ENCODE results near the gene MOB3B. TPM values are rescaled to one million over a fixed set of nuclear protein-coding genes. Genes with fewer than 3 reads are reported as not detected.

MOB3B gene
- total RNA-seq, 2 donors from 2014 or later = 3.1 to 17.8 TPM

DNA sequence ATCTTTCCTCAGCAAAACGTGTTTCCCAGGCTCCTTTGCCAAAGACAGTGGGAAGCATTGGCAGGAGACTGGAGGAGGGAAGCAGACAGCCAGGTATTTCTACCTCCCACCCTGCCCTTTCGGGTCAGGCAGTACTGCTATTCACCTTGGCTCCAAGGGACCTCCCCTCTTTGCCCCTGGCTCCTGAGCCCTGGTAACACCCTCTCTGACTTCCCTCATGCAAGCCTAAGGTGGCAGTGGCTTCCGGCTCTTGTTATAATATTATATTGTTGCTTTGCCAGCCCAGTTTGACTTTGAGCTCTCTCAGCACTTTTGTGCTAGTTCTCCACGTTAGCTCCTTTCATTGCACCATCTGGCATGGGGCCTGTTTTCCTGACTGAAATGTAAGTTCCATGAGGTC lies 87.2 kb downstream of the MOB3B start:
- DNase-seq (ENCODE audit: low spot score) = no peak
- Histone ChIP-seq H3K9me3 (no peaks in the 10 kb centered on the region), H3K4me3 (no peak overlapping the region), H3K4me1 (replicated peaks) (no peaks in the 10 kb centered on the region), H3K27ac (no peak overlapping the region), H3K27me3 (replicated peaks; ENCODE audit: insufficient read depth) (no peaks in the 10 kb centered on the region), H3K36me3 (no peaks in the 10 kb centered on the region)
- intact Hi-C loops (cut with DNase I) = no loop called here
- 77% methylated on average over 4 of the region's 4 CpGs for WGBS
- TF ChIP-seq POLR2AphosphoS5 (IDR thresholded peaks at IDR 0.05) (no peak), POLR2A (IDR thresholded peaks at IDR 0.05) (no peak)

DNA sequence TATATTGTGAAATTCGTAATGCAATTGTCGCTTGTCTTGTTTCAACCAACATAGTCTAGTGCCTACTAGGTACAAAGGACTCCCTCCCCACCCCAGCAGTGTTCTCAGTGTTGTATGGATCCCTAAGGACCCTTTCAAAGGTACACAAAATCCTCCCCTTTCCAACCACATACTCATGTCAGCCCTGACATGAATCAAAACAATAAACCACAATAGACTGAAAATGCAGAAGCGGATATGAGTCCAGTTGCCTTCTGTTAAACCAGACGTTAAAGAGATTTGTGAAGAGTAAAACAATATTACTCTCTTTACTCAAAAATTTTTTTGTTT lies 87.9 kb downstream of the MOB3B start:
- no peak for DNase-seq (ENCODE audit: low spot score)
- Histone ChIP-seq H3K36me3 (no peaks in the 10 kb centered on the region), H3K4me1 (replicated peaks) (no peaks in the 10 kb centered on the region), H3K9me3 (no peaks in the 10 kb centered on the region), H3K27ac (no peak overlapping the region), H3K27me3 (replicated peaks; ENCODE audit: insufficient read depth) (no peaks in the 10 kb centered on the region), H3K4me3 (no peak overlapping the region)
- 93% methylated on average over 4 of the region's 4 CpGs for WGBS
- intact Hi-C loops (cut with DNase I) = no loop called here
- TF ChIP-seq POLR2A (IDR thresholded peaks at IDR 0.05) (no peak), POLR2AphosphoS5 (IDR thresholded peaks at IDR 0.05) (no peak)

DNA sequence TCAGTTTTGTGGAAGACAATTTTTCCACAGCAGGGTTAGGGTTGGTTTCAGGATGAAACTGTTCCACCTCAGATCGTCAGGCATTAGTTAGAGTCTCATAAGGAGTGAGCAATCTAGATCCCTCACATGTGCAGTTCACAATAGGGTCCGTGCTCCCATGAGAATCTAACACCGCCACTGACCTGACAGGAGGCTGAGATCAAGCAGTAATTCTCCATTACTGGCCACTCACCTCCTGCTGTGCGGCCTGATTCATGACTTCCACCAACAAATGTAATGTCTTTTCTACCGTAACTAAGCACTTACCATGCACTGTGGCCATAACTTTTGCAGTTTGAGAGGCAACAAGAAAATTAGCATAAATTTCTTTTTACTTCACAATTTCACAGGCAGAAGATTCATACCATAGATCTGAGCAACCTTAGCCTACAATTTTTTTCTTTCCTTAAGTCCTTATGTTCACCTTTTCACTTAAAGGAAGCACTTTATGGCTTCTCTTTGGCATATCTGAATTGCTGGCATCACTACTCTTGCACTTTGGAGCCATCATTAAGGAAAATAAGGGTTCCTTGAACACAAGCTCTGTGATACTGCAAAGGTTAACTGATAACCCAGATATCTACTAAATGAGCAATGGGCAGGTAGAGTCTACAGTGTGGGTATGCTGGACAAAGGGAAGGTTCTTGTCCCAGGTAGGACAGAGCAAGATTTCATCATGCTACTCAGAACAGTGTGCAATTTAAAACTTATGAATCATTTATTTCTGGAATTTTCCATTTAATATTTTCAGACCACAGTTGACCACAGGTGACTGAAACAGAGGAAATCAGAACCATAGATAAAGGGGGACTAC lies 88.5 kb downstream of the MOB3B start:
- H3K27me3 ChIP-seq (replicated peaks; ENCODE audit: insufficient read depth) = no peaks in the 10 kb centered on the region
- intact Hi-C loops (cut with DNase I) = no loop called here
- WGBS = 93% methylated on average over 5 of the region's 5 CpGs
- TF ChIP-seq, protein P1, sequence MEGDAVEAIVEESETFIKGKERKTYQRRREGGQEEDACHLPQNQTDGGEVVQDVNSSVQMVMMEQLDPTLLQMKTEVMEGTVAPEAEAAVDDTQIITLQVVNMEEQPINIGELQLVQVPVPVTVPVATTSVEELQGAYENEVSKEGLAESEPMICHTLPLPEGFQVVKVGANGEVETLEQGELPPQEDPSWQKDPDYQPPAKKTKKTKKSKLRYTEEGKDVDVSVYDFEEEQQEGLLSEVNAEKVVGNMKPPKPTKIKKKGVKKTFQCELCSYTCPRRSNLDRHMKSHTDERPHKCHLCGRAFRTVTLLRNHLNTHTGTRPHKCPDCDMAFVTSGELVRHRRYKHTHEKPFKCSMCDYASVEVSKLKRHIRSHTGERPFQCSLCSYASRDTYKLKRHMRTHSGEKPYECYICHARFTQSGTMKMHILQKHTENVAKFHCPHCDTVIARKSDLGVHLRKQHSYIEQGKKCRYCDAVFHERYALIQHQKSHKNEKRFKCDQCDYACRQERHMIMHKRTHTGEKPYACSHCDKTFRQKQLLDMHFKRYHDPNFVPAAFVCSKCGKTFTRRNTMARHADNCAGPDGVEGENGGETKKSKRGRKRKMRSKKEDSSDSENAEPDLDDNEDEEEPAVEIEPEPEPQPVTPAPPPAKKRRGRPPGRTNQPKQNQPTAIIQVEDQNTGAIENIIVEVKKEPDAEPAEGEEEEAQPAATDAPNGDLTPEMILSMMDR (IDR thresholded peaks at IDR 0.05) = no peak
- TF ChIP-seq POLR2AphosphoS5 (IDR thresholded peaks at IDR 0.05) (no peak), POLR2A (IDR thresholded peaks at IDR 0.05) (no peak)
- DNase-seq (ENCODE audit: low spot score) = no peak
- no peak overlapping the region for H3K27ac ChIP-seq
- no peaks in the 10 kb centered on the region for H3K9me3 ChIP-seq
- no peaks in the 10 kb centered on the region for H3K36me3 ChIP-seq
- no peak overlapping the region for H3K4me3 ChIP-seq
- H3K4me1 ChIP-seq (replicated peaks) = peaks cover 3% of the 10 kb centered on the region

DNA sequence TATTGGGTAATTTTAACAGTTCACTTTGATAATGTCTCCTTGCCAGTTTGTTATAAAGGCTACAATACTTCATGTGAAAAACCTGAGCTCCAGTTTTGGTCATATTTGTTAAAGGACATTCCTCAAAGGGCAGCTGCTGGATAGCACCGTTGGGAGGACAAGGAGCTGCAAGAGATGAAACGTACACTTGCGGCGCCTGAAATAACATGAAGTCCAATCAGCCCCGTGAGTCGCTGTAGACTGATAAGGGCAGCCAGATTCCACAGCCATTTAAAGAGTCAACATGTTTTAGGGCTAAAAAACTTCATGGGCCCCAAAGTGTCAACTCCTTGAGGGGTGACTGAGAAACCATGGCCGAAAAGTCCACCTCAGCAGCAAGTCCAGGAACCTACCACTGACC lies 91.1 kb downstream of the MOB3B start:
- peaks cover 4% of the 10 kb centered on the region for H3K4me1 ChIP-seq (replicated peaks)

GRCh38 chr9:27437652-27438373 lies 91.8 kb downstream of the MOB3B start:
- TF ChIP-seq, protein P1 (IDR thresholded peaks at IDR 0.05) = no peak
- no peak for TF ChIP-seq POLR2A (IDR thresholded peaks at IDR 0.05)
- no peak for TF ChIP-seq POLR2AphosphoS5 (IDR thresholded peaks at IDR 0.05)
- no peak for DNase-seq (ENCODE audit: low spot score)
- no peaks in the 10 kb centered on the region for H3K36me3 ChIP-seq
- WGBS = 76% methylated on average over 6 of the region's 6 CpGs
- H3K9me3 ChIP-seq = no peaks in the 10 kb centered on the region
- no peaks in the 10 kb centered on the region for H3K27me3 ChIP-seq (replicated peaks; ENCODE audit: insufficient read depth)
- no peak overlapping the region for H3K4me3 ChIP-seq
- intact Hi-C loops (cut with DNase I) = no loop called here
- peaks cover 4% of the 10 kb centered on the region for H3K4me1 ChIP-seq (replicated peaks)
- H3K27ac ChIP-seq = no peak overlapping the region

More for the DNA sequence above, 91.1 kb downstream of the MOB3B start:
- no peaks in the 10 kb centered on the region for H3K27me3 ChIP-seq (replicated peaks; ENCODE audit: insufficient read depth)
- TF ChIP-seq POLR2AphosphoS5 (IDR thresholded peaks at IDR 0.05) (no peak), POLR2A (IDR thresholded peaks at IDR 0.05) (no peak)
- TF ChIP-seq, protein P1 (IDR thresholded peaks at IDR 0.05) = no peak
- intact Hi-C loops (cut with DNase I) = no loop called here
- no peak overlapping the region for H3K27ac ChIP-seq
- no peaks in the 10 kb centered on the region for H3K36me3 ChIP-seq
- no peak for DNase-seq (ENCODE audit: low spot score)
- H3K9me3 ChIP-seq = no peaks in the 10 kb centered on the region
- WGBS = 88% methylated on average over 7 of the region's 7 CpGs
- H3K4me3 ChIP-seq = no peak overlapping the region
